H9 (cell line): ENCODE results near the gene TNIK. TPM values are rescaled to one million over a fixed set of nuclear protein-coding genes. Genes with fewer than 3 reads are reported as not detected.
A peak's percentile ranks its signal among the peaks of the same experiment; 100 is the strongest.

Experiments
- DNase-seq: peaks from one replicate; pipeline ENCODE4 v3.0.0-alpha.2; 2017
- H2AFZ ChIP-seq: one replicate; pipeline ENCODE4 v1.6.1; 2013; ENCODE audit warnings: mild to moderate bottlenecking, low read length, control low read depth, moderate library complexity
- H2AK5ac ChIP-seq: 2 replicates; pipeline ENCODE4 v1.6.1; 2013; ENCODE audit warnings: low read length, control low read depth, mixed read lengths; ENCODE audit not compliant: insufficient read length
- H2BK120ac ChIP-seq: one replicate; pipeline ENCODE4 v1.6.1; 2013; ENCODE audit warnings: low read depth, mild to moderate bottlenecking, low read length, control low read depth, inconsistent platforms; ENCODE audit not compliant: poor library complexity, severe bottlenecking
- H2BK12ac ChIP-seq: 2 replicates; pipeline ENCODE4 v1.6.1; 2013; ENCODE audit warnings: low read length, control low read depth, mixed read lengths, low read depth; ENCODE audit not compliant: insufficient read length
- H2BK15ac ChIP-seq: 2 replicates; pipeline ENCODE4 v1.6.1; 2013; ENCODE audit warnings: low read depth, low read length, control low read depth
- H2BK20ac ChIP-seq: one replicate; pipeline ENCODE4 v1.6.1; 2013; ENCODE audit warnings: low read depth, mild to moderate bottlenecking, low read length, control low read depth, inconsistent platforms; ENCODE audit not compliant: poor library complexity, severe bottlenecking
- H2BK5ac ChIP-seq: 2 replicates; pipeline ENCODE4 v1.6.1; 2013; ENCODE audit warnings: low read length, control low read depth, mixed read lengths; ENCODE audit not compliant: insufficient read length
- H3K14ac ChIP-seq: 2 replicates; pipeline ENCODE4 v1.6.1; 2013; ENCODE audit warnings: low read length, control low read depth; ENCODE audit not compliant: insufficient read depth
- H3K18ac ChIP-seq: 2 replicates; pipeline ENCODE4 v1.6.1; 2013; ENCODE audit warnings: low read depth, mild to moderate bottlenecking, mixed read lengths, low read length, control low read depth; ENCODE audit not compliant: insufficient read length
- H3K23ac ChIP-seq: 2 replicates; pipeline ENCODE4 v1.6.1; 2013; ENCODE audit warnings: low read length, control low read depth, mixed read lengths, low read depth; ENCODE audit not compliant: insufficient read length
- H3K23me2 ChIP-seq: 2 replicates; pipeline ENCODE4 v1.6.1; 2013; ENCODE audit warnings: low read depth, mild to moderate bottlenecking, mixed read lengths, low read length, control low read depth; ENCODE audit not compliant: insufficient read length, poor library complexity, severe bottlenecking
- H3K27ac ChIP-seq: 2 replicates; pipeline ENCODE4 v1.5.1; 2013; ENCODE audit warnings: low read length, control low read depth, mixed read lengths, low read depth; ENCODE audit not compliant: insufficient read length
- H3K27me3 ChIP-seq: 2 replicates; pipeline ENCODE4 v1.6.1; 2013; ENCODE audit warnings: low read length, control low read depth, inconsistent platforms; ENCODE audit not compliant: insufficient read depth
- H3K4ac ChIP-seq: 2 replicates; pipeline ENCODE4 v1.6.1; 2013; ENCODE audit warnings: low read depth, mild to moderate bottlenecking, control low read depth, inconsistent platforms, low read length, moderate library complexity
- H3K4me1 ChIP-seq: 2 replicates; pipeline ENCODE4 v1.6.1; 2013; ENCODE audit warnings: low read length, control low read depth, inconsistent platforms; ENCODE audit not compliant: insufficient read depth
- H3K4me2 ChIP-seq: 2 replicates; pipeline ENCODE4 v1.6.1; 2013; ENCODE audit warnings: low read length, control low read depth, mixed read lengths; ENCODE audit not compliant: insufficient read length, insufficient read depth
- H3K56ac ChIP-seq: 2 replicates; pipeline ENCODE4 v1.6.1; 2013; ENCODE audit warnings: low read depth, mild to moderate bottlenecking, mixed read lengths, low read length, control low read depth; ENCODE audit not compliant: insufficient read length
- H3K79me1 ChIP-seq: 2 replicates; pipeline ENCODE4 v1.6.1; 2013; ENCODE audit warnings: low read depth, mild to moderate bottlenecking, moderate library complexity, low read length, control low read depth, inconsistent platforms; ENCODE audit not compliant: insufficient read depth, poor library complexity, severe bottlenecking
- H3K79me2 ChIP-seq: 2 replicates; pipeline ENCODE4 v1.6.1; 2013; ENCODE audit warnings: low read length, control low read depth, inconsistent platforms; ENCODE audit not compliant: insufficient read depth
- H3K9ac ChIP-seq: 2 replicates; pipeline ENCODE4 v1.6.1; 2013; ENCODE audit warnings: low read length, control low read depth, mixed read lengths; ENCODE audit not compliant: insufficient read length; ENCODE audit errors: extremely low read depth
- H3K9me3 ChIP-seq: one replicate; pipeline ENCODE4 v1.6.1; 2013; ENCODE audit warnings: low read depth, low read length, inconsistent platforms; ENCODE audit not compliant: control insufficient read depth
- H3T11ph ChIP-seq: one replicate; pipeline ENCODE4 v1.6.1; 2013; ENCODE audit warnings: mild to moderate bottlenecking, low read length, control low read depth, inconsistent platforms
- H4K20me1 ChIP-seq: one replicate; pipeline ENCODE4 v1.6.1; 2013; ENCODE audit not compliant: control insufficient read depth, insufficient read length, insufficient read depth
- H4K5ac ChIP-seq: 2 replicates; pipeline ENCODE4 v1.6.1; 2013; ENCODE audit warnings: low read depth, mild to moderate bottlenecking, mixed read lengths, low read length, control low read depth; ENCODE audit not compliant: insufficient read length
- H4K8ac ChIP-seq: replicated peaks from 2 replicates; pipeline ENCODE4 v1.6.1; 2013; ENCODE audit warnings: low read length, control low read depth, mixed read lengths, low read depth; ENCODE audit not compliant: insufficient read length
- H4K91ac ChIP-seq: 2 replicates; pipeline ENCODE4 v1.6.1; 2013; ENCODE audit warnings: low read depth, mild to moderate bottlenecking, moderate library complexity, mixed read lengths, low read length, control low read depth; ENCODE audit not compliant: insufficient read length
- H3K27ac Mint-ChIP-seq, 3 experiments: 2 replicates in 2 of 3; 3 replicates in 1 of 3; pipeline ENCODE4 v1.8.0; 2020 to 2021; ENCODE audit warnings: mixed read lengths in 3 of 3, mild to moderate bottlenecking in 1 of 3, moderate library complexity in 1 of 3
- H3K27me3 Mint-ChIP-seq: 2 replicates; pipeline ENCODE4 v1.8.0; 2021; ENCODE audit warnings: low read depth, mild to moderate bottlenecking, moderate library complexity, mixed read lengths
- H3K36me3 Mint-ChIP-seq, 3 experiments: 2 replicates in 2 of 3; 3 replicates in 1 of 3; pipeline ENCODE4 v1.8.0; 2020 to 2021; ENCODE audit warnings: low read depth in 3 of 3, mixed read lengths in 3 of 3; ENCODE audit not compliant: insufficient read depth in 1 of 3
- H3K4me1 Mint-ChIP-seq, 2 experiments: 2 replicates each; pipeline ENCODE4 v1.8.0; 2020; ENCODE audit warnings: mixed read lengths in 2 of 2
- H3K4me3 Mint-ChIP-seq, 2 experiments: 2 replicates in 1 of 2; 3 replicates in 1 of 2; pipeline ENCODE4 v1.8.0; 2020 to 2021; ENCODE audit warnings: mild to moderate bottlenecking in 2 of 2, mixed read lengths in 2 of 2, moderate library complexity in 1 of 2
- H3K9me3 Mint-ChIP-seq, 2 experiments: 2 replicates in 1 of 2; 3 replicates in 1 of 2; pipeline ENCODE4 v1.8.0; 2020; ENCODE audit warnings: mild to moderate bottlenecking in 2 of 2, mixed read lengths in 2 of 2, moderate library complexity in 1 of 2
- WGBS: extraction: QIAGEN DNeasy Blood & Tissue Kit; methylation state at CpG from one replicate; pipeline ENCODE4 v1.1.7; 2013; ENCODE audit warnings: missing lambda C conversion rate, low lambda C conversion rate, mixed read lengths; ENCODE audit not compliant: insufficient read length; ENCODE audit errors: extremely low coverage; 5-methylcytosine and 5-hydroxymethylcytosine counted together
- total RNA-seq: library from RNA; stranded (reverse); gene quantifications from 2 replicates; pipeline ENCODE4 v1.2.1, GENCODE V29; 2021
- TF ChIP-seq, protein P1 (sequence below): fragments of 200-600 bp; sonication (generic); conservative IDR thresholded peaks from 3 replicates; pipeline ENCODE4 v1.8.0; 2021; ENCODE audit warnings: antibody characterized with exemption, mild to moderate bottlenecking

Gene TNIK
- total RNA-seq, 1 experiment from 2014 or later, result 15.9 TPM

- Mint-ChIP-seq H3K4me3 (no peak overlapping the region), H3K27ac (0 out of 7 replicates have a peak overlapping the region, but pooled peaks of 1 of the 3 experiments have one; percentile 8), H3K9me3 (no peaks in the 10 kb centered on the region), H3K27me3 (no peaks in the 10 kb centered on the region), H3K36me3 (no peaks in the 10 kb centered on the region; a peak in 1 of 7 replicates), H3K4me1 (peaks cover 8 to 20% of the 10 kb centered on the region in 2 experiments)
- Histone ChIP-seq H3K18ac (no peak overlapping the region), H2BK5ac (no peak overlapping the region), H3K79me1 (no peaks in the 10 kb centered on the region), H2BK120ac (no peak overlapping the region), H2BK20ac (no peak overlapping the region), H4K5ac (no peak overlapping the region), H3K27ac (no peak overlapping the region), H4K91ac (no peak overlapping the region), H3K14ac (no peak overlapping the region), H2AK5ac (peak overlapping the region; percentile 69), H3T11ph (no peak overlapping the region), H3K23me2 (no peaks in the 10 kb centered on the region), H2BK12ac (no peak overlapping the region), H3K9me3 (no peaks in the 10 kb centered on the region), H3K4me2 (no peak overlapping the region), H3K23ac (no peak overlapping the region), H2BK15ac (no peak overlapping the region), H3K4ac (no peak overlapping the region), H3K79me2 (peaks cover 4% of the 10 kb centered on the region; the same call in 1 of the 2 replicates), H2AFZ (no peak overlapping the region), H3K4me1 (peaks cover 3% of the 10 kb centered on the region), H3K27me3 (no peaks in the 10 kb centered on the region), H3K56ac (no peak overlapping the region), H3K9ac (no peak overlapping the region), H4K8ac (no peak overlapping the region), H4K20me1 (no peaks in the 10 kb centered on the region)
- no CpG with 5 or more reads among the region's 6 CpGs for WGBS
- no peak for DNase-seq
- TF ChIP-seq, protein P1, sequence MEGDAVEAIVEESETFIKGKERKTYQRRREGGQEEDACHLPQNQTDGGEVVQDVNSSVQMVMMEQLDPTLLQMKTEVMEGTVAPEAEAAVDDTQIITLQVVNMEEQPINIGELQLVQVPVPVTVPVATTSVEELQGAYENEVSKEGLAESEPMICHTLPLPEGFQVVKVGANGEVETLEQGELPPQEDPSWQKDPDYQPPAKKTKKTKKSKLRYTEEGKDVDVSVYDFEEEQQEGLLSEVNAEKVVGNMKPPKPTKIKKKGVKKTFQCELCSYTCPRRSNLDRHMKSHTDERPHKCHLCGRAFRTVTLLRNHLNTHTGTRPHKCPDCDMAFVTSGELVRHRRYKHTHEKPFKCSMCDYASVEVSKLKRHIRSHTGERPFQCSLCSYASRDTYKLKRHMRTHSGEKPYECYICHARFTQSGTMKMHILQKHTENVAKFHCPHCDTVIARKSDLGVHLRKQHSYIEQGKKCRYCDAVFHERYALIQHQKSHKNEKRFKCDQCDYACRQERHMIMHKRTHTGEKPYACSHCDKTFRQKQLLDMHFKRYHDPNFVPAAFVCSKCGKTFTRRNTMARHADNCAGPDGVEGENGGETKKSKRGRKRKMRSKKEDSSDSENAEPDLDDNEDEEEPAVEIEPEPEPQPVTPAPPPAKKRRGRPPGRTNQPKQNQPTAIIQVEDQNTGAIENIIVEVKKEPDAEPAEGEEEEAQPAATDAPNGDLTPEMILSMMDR, result no peak
These were observed 176.9 kb downstream of the TNIK start for GRCh38 chr3:171283183-171283847.
